ENCODE results near the gene GRM8. TPM values are rescaled to one million over a fixed set of nuclear protein-coding genes. Genes with fewer than 3 reads are reported as not detected.

Gene GRM8
- total RNA-seq, 4 donors from 2014 or later, result 1.0 to 5.0 TPM; not detected in 2

- H3K36me3 ChIP-seq, result no peaks in the 10 kb centered on the region
- no peaks in the 10 kb centered on the region for H3K9me3 ChIP-seq
- H3K27ac ChIP-seq, result no peak overlapping the region
- H3K4me3 ChIP-seq, result no peak overlapping the region
- no peak for TF ChIP-seq CTCF (IDR thresholded peaks at IDR 0.05)
- no peak for TF ChIP-seq POLR2A (IDR thresholded peaks at IDR 0.05)
- DNase-seq, result no peak
- no peaks in the 10 kb centered on the region for H3K27me3 ChIP-seq
- no peaks in the 10 kb centered on the region for H3K4me1 ChIP-seq
These were observed 799.6 kb downstream of the GRM8 start for GRCh38 chr7:126453104-126453503.

GRCh38 chr7:126450269-126450671, 802.5 kb downstream of the GRM8 start:
- H3K27ac ChIP-seq, result no peak overlapping the region
- no peaks in the 10 kb centered on the region for H3K27me3 ChIP-seq
- H3K4me1 ChIP-seq, result no peaks in the 10 kb centered on the region
- H3K4me3 ChIP-seq, result no peak overlapping the region
- no peaks in the 10 kb centered on the region for H3K36me3 ChIP-seq
- DNase-seq, result no peak
- no peaks in the 10 kb centered on the region for H3K9me3 ChIP-seq
- TF ChIP-seq POLR2A (IDR thresholded peaks at IDR 0.05) (no peak), CTCF (IDR thresholded peaks at IDR 0.05) (no peak)

- H3K27ac ChIP-seq, result no peak overlapping the region
- TF ChIP-seq CTCF (IDR thresholded peaks at IDR 0.05) (no peak), POLR2A (IDR thresholded peaks at IDR 0.05) (no peak)
- DNase-seq, result no peak
These were observed 803.0 kb downstream of the GRM8 start for GRCh38 chr7:126449611-126450268.

GRCh38 chr7:126447984-126448383, 804.8 kb downstream of the GRM8 start:
- H3K9me3 ChIP-seq, result no peaks in the 10 kb centered on the region
- no peaks in the 10 kb centered on the region for H3K36me3 ChIP-seq
- DNase-seq, result no peak
- no peak overlapping the region for H3K4me3 ChIP-seq
- no peaks in the 10 kb centered on the region for H3K27me3 ChIP-seq
- TF ChIP-seq POLR2A (IDR thresholded peaks at IDR 0.05) (no peak), CTCF (IDR thresholded peaks at IDR 0.05) (no peak)
- no peak overlapping the region for H3K27ac ChIP-seq
- H3K4me1 ChIP-seq, result no peaks in the 10 kb centered on the region

More at GRCh38 chr7:126449611-126450268, 803.0 kb downstream of the GRM8 start:
- Histone ChIP-seq H3K4me3 (no peak overlapping the region), H3K9me3 (no peaks in the 10 kb centered on the region), H3K27me3 (no peaks in the 10 kb centered on the region), H3K36me3 (no peaks in the 10 kb centered on the region), H3K4me1 (no peaks in the 10 kb centered on the region)

DNA sequence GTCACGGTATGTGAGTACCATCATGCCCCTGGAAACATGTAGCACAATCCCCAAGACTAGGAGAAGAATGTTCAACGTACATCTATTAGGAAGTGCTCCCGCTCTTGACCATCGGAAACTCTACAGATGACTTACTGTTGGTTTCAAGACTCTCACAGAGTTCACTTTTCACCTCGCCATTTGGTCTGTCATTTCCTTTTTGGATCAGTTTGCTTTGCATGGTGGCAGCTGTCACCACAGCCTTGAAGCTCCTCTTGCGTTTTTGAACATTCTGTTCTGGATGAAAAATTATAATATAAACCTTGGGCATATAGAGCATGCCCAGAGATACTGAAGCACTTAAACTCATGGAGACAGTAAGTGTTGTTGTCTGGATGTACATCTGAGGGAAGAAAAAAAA, 806.8 kb downstream of the GRM8 start:
- Histone ChIP-seq H3K4me3 (no peak overlapping the region), H3K4me1 (no peaks in the 10 kb centered on the region), H3K27me3 (no peaks in the 10 kb centered on the region), H3K27ac (no peak overlapping the region), H3K9me3 (no peaks in the 10 kb centered on the region), H3K36me3 (no peaks in the 10 kb centered on the region)
- no peak for DNase-seq
- TF ChIP-seq POLR2A (IDR thresholded peaks at IDR 0.05) (no peak), CTCF (IDR thresholded peaks at IDR 0.05) (no peak)

- Histone ChIP-seq H3K27me3 (no peaks in the 10 kb centered on the region), H3K36me3 (no peaks in the 10 kb centered on the region), H3K27ac (no peak overlapping the region), H3K4me3 (no peak overlapping the region), H3K4me1 (no peaks in the 10 kb centered on the region), H3K9me3 (no peaks in the 10 kb centered on the region)
- TF ChIP-seq CTCF (IDR thresholded peaks at IDR 0.05) (no peak), POLR2A (IDR thresholded peaks at IDR 0.05) (no peak)
- no peak for DNase-seq
These were observed 808.8 kb downstream of the GRM8 start for GRCh38 chr7:126443951-126444350.
